Liver (tissue), 9 donors: ENCODE results near the gene SLC8A2. TPM values are rescaled to one million over a fixed set of nuclear protein-coding genes. Genes with fewer than 3 reads are reported as not detected.

Experiments
- DNase-seq: peaks from one replicate; pipeline ENCODE4 v3.0.0-alpha.2; 2017; ENCODE audit warnings: low spot score
- H3K27ac ChIP-seq, 2 donors: one replicate each; pipeline ENCODE4 v1.7.0; 2013; ENCODE audit warnings: inconsistent platforms in 2 of 2, low read length in 2 of 2, control low read depth in 1 of 2, low read depth in 1 of 2, mild to moderate bottlenecking in 1 of 2
- H3K27me3 ChIP-seq, 4 donors: one replicate each; pipeline versions ENCODE4 v1.6.1 to v1.7.0; 2013; ENCODE audit warnings: low read length in 3 of 4, inconsistent platforms in 1 of 4, mild to moderate bottlenecking in 1 of 4, moderate library complexity in 1 of 4; ENCODE audit not compliant: control insufficient read depth in 4 of 4, insufficient read depth in 4 of 4
- H3K36me3 ChIP-seq, 4 donors: one replicate each; pipeline versions ENCODE4 v1.6.1 to v1.7.0; 2013; ENCODE audit warnings: low read length in 3 of 4, mild to moderate bottlenecking in 3 of 4, low read depth in 1 of 4, moderate library complexity in 1 of 4; ENCODE audit not compliant: control insufficient read depth in 4 of 4, insufficient read depth in 3 of 4
- H3K4me1 ChIP-seq, 4 donors: one replicate each; pipeline versions ENCODE4 v1.6.1 to v1.7.0; 2013; ENCODE audit warnings: low read length in 3 of 4, mild to moderate bottlenecking in 3 of 4, moderate library complexity in 1 of 4; ENCODE audit not compliant: control insufficient read depth in 4 of 4, insufficient read depth in 4 of 4
- H3K4me3 ChIP-seq, 3 donors: one replicate each; pipeline versions ENCODE4 v1.6.1 to v1.7.0; 2013; ENCODE audit warnings: low read length in 3 of 3, control low read depth in 1 of 3, low read depth in 1 of 3, mild to moderate bottlenecking in 1 of 3
- H3K9ac ChIP-seq, 2 donors: one replicate each; pipeline ENCODE4 v1.7.0; 2013; ENCODE audit warnings: low read length in 2 of 2, mild to moderate bottlenecking in 2 of 2, moderate library complexity in 2 of 2, control low read depth in 1 of 2, low read depth in 1 of 2
- H3K9me3 ChIP-seq, 4 donors: one replicate each; pipeline versions ENCODE4 v1.6.1 to v1.7.0; 2013; ENCODE audit warnings: low read length in 3 of 4; ENCODE audit not compliant: control insufficient read depth in 4 of 4
- CTCF ChIP-seq: fragments of 150-350 bp; IDR thresholded peaks from 2 replicates; pipeline ENCODE4 v1.5.1; 2017; ENCODE audit warnings: improper control_type of control experiment, low read depth, low read length; ENCODE audit not compliant: missing input control
- EGR1 ChIP-seq, 2 donors: IDR thresholded peaks; 2 replicates each; pipeline ENCODE4 v1.6.1; 2016 to 2018; ENCODE audit warnings: antibody characterized with exemption in 2 of 2, low read depth in 2 of 2
- FOXA1 ChIP-seq: IDR thresholded peaks from 2 replicates; pipeline ENCODE4 v1.6.1; 2016; ENCODE audit warnings: antibody characterized with exemption
- FOXA2 ChIP-seq: IDR thresholded peaks from 2 replicates; pipeline ENCODE4 v1.6.1; 2016; ENCODE audit warnings: antibody characterized with exemption
- HNF4A ChIP-seq, 2 donors: conservative IDR thresholded peaks; 2 replicates each; pipeline ENCODE4 v1.6.1; 2016; ENCODE audit warnings: antibody characterized with exemption in 2 of 2, mild to moderate bottlenecking in 2 of 2
- HNF4G ChIP-seq: IDR thresholded peaks from 2 replicates; pipeline ENCODE4 v1.6.1; 2016; ENCODE audit warnings: antibody characterized with exemption
- JUND ChIP-seq, 2 donors: IDR thresholded peaks; 2 replicates each; pipeline ENCODE4 v1.6.1; 2016; ENCODE audit warnings: antibody characterized with exemption in 2 of 2
- RAD21 ChIP-seq, 2 donors: IDR thresholded peaks; 2 replicates each; pipeline ENCODE4 v1.6.1; 2016; ENCODE audit warnings: antibody characterized with exemption in 2 of 2, mild to moderate bottlenecking in 2 of 2
- REST ChIP-seq: IDR thresholded peaks from 2 replicates; pipeline ENCODE4 v1.6.1; 2016; ENCODE audit warnings: antibody characterized with exemption, mild to moderate bottlenecking
- RXRA ChIP-seq, 2 donors: IDR thresholded peaks; 2 replicates each; pipeline ENCODE4 v1.6.1; 2017 to 2018; ENCODE audit warnings: antibody characterized with exemption in 2 of 2, mild to moderate bottlenecking in 1 of 2
- SP1 ChIP-seq: IDR thresholded peaks from 2 replicates; pipeline ENCODE4 v1.6.1; 2018; ENCODE audit warnings: antibody characterized with exemption, mild to moderate bottlenecking
- TAF1 ChIP-seq: conservative IDR thresholded peaks from 2 replicates; pipeline ENCODE4 v1.6.1; 2016; ENCODE audit warnings: antibody characterized with exemption, mild to moderate bottlenecking
- YY1 ChIP-seq: IDR thresholded peaks from 2 replicates; pipeline ENCODE4 v1.6.1; 2016; ENCODE audit warnings: antibody characterized with exemption, mild to moderate bottlenecking
- ZBTB33 ChIP-seq: IDR thresholded peaks from 2 replicates; pipeline ENCODE4 v1.6.1; 2016; ENCODE audit warnings: antibody characterized with exemption
- WGBS: extraction: QIAGEN DNeasy Blood & Tissue Kit; methylation state at CpG from one replicate; pipeline ENCODE4 v1.1.7; 2013; 5-methylcytosine and 5-hydroxymethylcytosine counted together
- polyA plus RNA-seq, 2 donors: library from polyadenylated mRNA; stranded (reverse) in 1 of 2; unstranded in 1 of 2; fragments of 200-250 nt in 1 of 2; fragments of >200 nt in 1 of 2; fragmentation: Nextera tagmentation in 1 of 2; extraction: Ambion mirVana in 1 of 2; gene quantifications; one replicate each; pipeline versions ENCODE4 v1.2.1 to v1.2.3, GENCODE V29; 2013 to 2015
- total RNA-seq, 2 donors: library from RNA; depleted of rRNA; stranded (reverse); fragments of >200 nt; gene quantifications; one replicate each; pipeline ENCODE4 v1.2.3, GENCODE V29; 2014
- donor health status: healthy.
- donor health status: healthy.
- donor health status: healthy.
- donor health status: healthy.
- donor health status: healthy.

SLC8A2 gene
- total and polyA plus RNA-seq, 4 donors = 0.01 to 0.25 TPM; not detected in 2

- peaks cover 3 to 26% (median 12%) of the 10 kb centered on the region in 4 donors for H3K27me3 ChIP-seq
- H3K36me3 ChIP-seq = no peaks in the 10 kb centered on the region
- DNase-seq = no peak
- peak within 1 kb of the TSS in 1 of 3 donors; percentile 34 for H3K4me3 ChIP-seq
- H3K9me3 ChIP-seq = no peaks in the 10 kb centered on the region
- no peak within 1 kb of the TSS for H3K9ac ChIP-seq
- H3K27ac ChIP-seq = no peak within 1 kb of the TSS
- TF ChIP-seq ZBTB33 (no peak), YY1 (no peak), EGR1 (IDR thresholded peaks at IDR 0.05; ENCODE audit: low read depth in 2 of 2) (no peak), CTCF (no peak), RAD21 (IDR thresholded peaks at IDR 0.05) (no peak), SP1 (no peak), REST (no peak), FOXA2 (no peak), JUND (IDR thresholded peaks at IDR 0.05) (no peak), HNF4G (no peak), FOXA1 (no peak), RXRA (IDR thresholded peaks at IDR 0.05) (no peak)
- 3% methylated on average over 70 of the region's 70 CpGs for WGBS
- H3K4me1 ChIP-seq = peaks cover 0 to 6% (median 2%) of the 10 kb centered on the region in 4 donors
Measured at GRCh38 chr19:47419030-47419783, 52.5 kb downstream of the SLC8A2 start, which contains the start of gene MEIS3. Gene MEIS3 (minus strand): TSS chr19:47419527. CDS start chr19:47419081, 446 bp downstream.

GRCh38 chr19:47418692-47419029 is 53.0 kb downstream of the SLC8A2 start:
- Histone ChIP-seq H3K27ac (no peak overlapping the region), H3K4me3 (peak overlapping the region in 1 of 3 donors; percentile 34), H3K9me3 (no peaks in the 10 kb centered on the region), H3K27me3 (peaks cover 3 to 26% (median 10%) of the 10 kb centered on the region in 4 donors), H3K36me3 (no peaks in the 10 kb centered on the region), H3K4me1 (peaks cover 0 to 6% (median 2%) of the 10 kb centered on the region in 4 donors), H3K9ac (no peak overlapping the region)
- TF ChIP-seq TAF1 = no peak
- TF ChIP-seq HNF4A (conservative IDR thresholded peaks at IDR 0.05) = no peak
- TF ChIP-seq CTCF = no peak
- TF ChIP-seq HNF4G = no peak
- TF ChIP-seq ZBTB33 = no peak
- TF ChIP-seq FOXA1 = no peak
- 5% methylated on average over 9 of the region's 9 CpGs for WGBS
- no peak for DNase-seq
